Loucy (cell line): ENCODE measurements around the gene SZT2.

Source experiments
- CTCF ChIP-seq: fragments of 200-600 bp; sonication (generic); conservative IDR thresholded peaks from 2 replicates; pipeline ENCODE4 v1.5.1; 2014; ENCODE audit warnings: mild to moderate bottlenecking, antibody characterized with exemption, low read length
- EZH2phosphoT487 ChIP-seq: fragments of 200-600 bp; IDR thresholded peaks from 2 replicates; pipeline ENCODE4 v1.6.1; 2018; ENCODE audit warnings: antibody characterized with exemption, mild to moderate bottlenecking, moderate library complexity, borderline replicate concordance

- TF ChIP-seq CTCF (no peak), EZH2phosphoT487 (no peak)
Measured at GRCh38 chr1:43392702-43393101, 3.0 kb downstream of the SZT2 start.
